H9 (cell line): ENCODE data around the gene PRDM2. TPM values are rescaled to one million over a fixed set of nuclear protein-coding genes. Genes with fewer than 3 reads are reported as not detected.

ENCODE experiments used
- DNase-seq: peaks from one replicate; pipeline ENCODE4 v3.0.0-alpha.2; 2017
- H2AFZ ChIP-seq: one replicate; pipeline ENCODE4 v1.6.1; 2013; ENCODE audit warnings: mild to moderate bottlenecking, low read length, control low read depth, moderate library complexity
- H2AK5ac ChIP-seq: 2 replicates; pipeline ENCODE4 v1.6.1; 2013; ENCODE audit warnings: low read length, control low read depth, mixed read lengths; ENCODE audit not compliant: insufficient read length
- H2BK120ac ChIP-seq: one replicate; pipeline ENCODE4 v1.6.1; 2013; ENCODE audit warnings: low read depth, mild to moderate bottlenecking, low read length, control low read depth, inconsistent platforms; ENCODE audit not compliant: poor library complexity, severe bottlenecking
- H2BK12ac ChIP-seq: 2 replicates; pipeline ENCODE4 v1.6.1; 2013; ENCODE audit warnings: low read length, control low read depth, mixed read lengths, low read depth; ENCODE audit not compliant: insufficient read length
- H2BK15ac ChIP-seq: 2 replicates; pipeline ENCODE4 v1.6.1; 2013; ENCODE audit warnings: low read depth, low read length, control low read depth
- H2BK20ac ChIP-seq: one replicate; pipeline ENCODE4 v1.6.1; 2013; ENCODE audit warnings: low read depth, mild to moderate bottlenecking, low read length, control low read depth, inconsistent platforms; ENCODE audit not compliant: poor library complexity, severe bottlenecking
- H2BK5ac ChIP-seq: 2 replicates; pipeline ENCODE4 v1.6.1; 2013; ENCODE audit warnings: low read length, control low read depth, mixed read lengths; ENCODE audit not compliant: insufficient read length
- H3K14ac ChIP-seq: 2 replicates; pipeline ENCODE4 v1.6.1; 2013; ENCODE audit warnings: low read length, control low read depth; ENCODE audit not compliant: insufficient read depth
- H3K18ac ChIP-seq: 2 replicates; pipeline ENCODE4 v1.6.1; 2013; ENCODE audit warnings: low read depth, mild to moderate bottlenecking, mixed read lengths, low read length, control low read depth; ENCODE audit not compliant: insufficient read length
- H3K23ac ChIP-seq: 2 replicates; pipeline ENCODE4 v1.6.1; 2013; ENCODE audit warnings: low read length, control low read depth, mixed read lengths, low read depth; ENCODE audit not compliant: insufficient read length
- H3K23me2 ChIP-seq: 2 replicates; pipeline ENCODE4 v1.6.1; 2013; ENCODE audit warnings: low read depth, mild to moderate bottlenecking, mixed read lengths, low read length, control low read depth; ENCODE audit not compliant: insufficient read length, poor library complexity, severe bottlenecking
- H3K27ac ChIP-seq: 2 replicates; pipeline ENCODE4 v1.5.1; 2013; ENCODE audit warnings: low read length, control low read depth, mixed read lengths, low read depth; ENCODE audit not compliant: insufficient read length
- H3K27me3 ChIP-seq: 2 replicates; pipeline ENCODE4 v1.6.1; 2013; ENCODE audit warnings: low read length, control low read depth, inconsistent platforms; ENCODE audit not compliant: insufficient read depth
- H3K4ac ChIP-seq: 2 replicates; pipeline ENCODE4 v1.6.1; 2013; ENCODE audit warnings: low read depth, mild to moderate bottlenecking, control low read depth, inconsistent platforms, low read length, moderate library complexity
- H3K4me1 ChIP-seq: 2 replicates; pipeline ENCODE4 v1.6.1; 2013; ENCODE audit warnings: low read length, control low read depth, inconsistent platforms; ENCODE audit not compliant: insufficient read depth
- H3K4me2 ChIP-seq: 2 replicates; pipeline ENCODE4 v1.6.1; 2013; ENCODE audit warnings: low read length, control low read depth, mixed read lengths; ENCODE audit not compliant: insufficient read length, insufficient read depth
- H3K56ac ChIP-seq: 2 replicates; pipeline ENCODE4 v1.6.1; 2013; ENCODE audit warnings: low read depth, mild to moderate bottlenecking, mixed read lengths, low read length, control low read depth; ENCODE audit not compliant: insufficient read length
- H3K79me1 ChIP-seq: 2 replicates; pipeline ENCODE4 v1.6.1; 2013; ENCODE audit warnings: low read depth, mild to moderate bottlenecking, moderate library complexity, low read length, control low read depth, inconsistent platforms; ENCODE audit not compliant: insufficient read depth, poor library complexity, severe bottlenecking
- H3K79me2 ChIP-seq: 2 replicates; pipeline ENCODE4 v1.6.1; 2013; ENCODE audit warnings: low read length, control low read depth, inconsistent platforms; ENCODE audit not compliant: insufficient read depth
- H3K9ac ChIP-seq: 2 replicates; pipeline ENCODE4 v1.6.1; 2013; ENCODE audit warnings: low read length, control low read depth, mixed read lengths; ENCODE audit not compliant: insufficient read length; ENCODE audit errors: extremely low read depth
- H3K9me3 ChIP-seq: one replicate; pipeline ENCODE4 v1.6.1; 2013; ENCODE audit warnings: low read depth, low read length, inconsistent platforms; ENCODE audit not compliant: control insufficient read depth
- H3T11ph ChIP-seq: one replicate; pipeline ENCODE4 v1.6.1; 2013; ENCODE audit warnings: mild to moderate bottlenecking, low read length, control low read depth, inconsistent platforms
- H4K20me1 ChIP-seq: one replicate; pipeline ENCODE4 v1.6.1; 2013; ENCODE audit not compliant: control insufficient read depth, insufficient read length, insufficient read depth
- H4K5ac ChIP-seq: 2 replicates; pipeline ENCODE4 v1.6.1; 2013; ENCODE audit warnings: low read depth, mild to moderate bottlenecking, mixed read lengths, low read length, control low read depth; ENCODE audit not compliant: insufficient read length
- H4K8ac ChIP-seq: replicated peaks from 2 replicates; pipeline ENCODE4 v1.6.1; 2013; ENCODE audit warnings: low read length, control low read depth, mixed read lengths, low read depth; ENCODE audit not compliant: insufficient read length
- H4K91ac ChIP-seq: 2 replicates; pipeline ENCODE4 v1.6.1; 2013; ENCODE audit warnings: low read depth, mild to moderate bottlenecking, moderate library complexity, mixed read lengths, low read length, control low read depth; ENCODE audit not compliant: insufficient read length
- H3K27ac Mint-ChIP-seq, 3 experiments: 2 replicates in 2 of 3; 3 replicates in 1 of 3; pipeline ENCODE4 v1.8.0; 2020 to 2021; ENCODE audit warnings: mixed read lengths in 3 of 3, mild to moderate bottlenecking in 1 of 3, moderate library complexity in 1 of 3
- H3K27me3 Mint-ChIP-seq: 2 replicates; pipeline ENCODE4 v1.8.0; 2021; ENCODE audit warnings: low read depth, mild to moderate bottlenecking, moderate library complexity, mixed read lengths
- H3K36me3 Mint-ChIP-seq, 3 experiments: 2 replicates in 2 of 3; 3 replicates in 1 of 3; pipeline ENCODE4 v1.8.0; 2020 to 2021; ENCODE audit warnings: low read depth in 3 of 3, mixed read lengths in 3 of 3; ENCODE audit not compliant: insufficient read depth in 1 of 3
- H3K4me1 Mint-ChIP-seq, 2 experiments: 2 replicates each; pipeline ENCODE4 v1.8.0; 2020; ENCODE audit warnings: mixed read lengths in 2 of 2
- H3K4me3 Mint-ChIP-seq, 2 experiments: 2 replicates in 1 of 2; 3 replicates in 1 of 2; pipeline ENCODE4 v1.8.0; 2020 to 2021; ENCODE audit warnings: mild to moderate bottlenecking in 2 of 2, mixed read lengths in 2 of 2, moderate library complexity in 1 of 2
- H3K9me3 Mint-ChIP-seq, 2 experiments: 2 replicates in 1 of 2; 3 replicates in 1 of 2; pipeline ENCODE4 v1.8.0; 2020; ENCODE audit warnings: mild to moderate bottlenecking in 2 of 2, mixed read lengths in 2 of 2, moderate library complexity in 1 of 2
- WGBS: extraction: QIAGEN DNeasy Blood & Tissue Kit; methylation state at CpG from one replicate; pipeline ENCODE4 v1.1.7; 2013; ENCODE audit warnings: missing lambda C conversion rate, low lambda C conversion rate, mixed read lengths; ENCODE audit not compliant: insufficient read length; ENCODE audit errors: extremely low coverage; 5-methylcytosine and 5-hydroxymethylcytosine counted together
- total RNA-seq: library from RNA; stranded (reverse); gene quantifications from 2 replicates; pipeline ENCODE4 v1.2.1, GENCODE V29; 2021
- TF ChIP-seq, protein P1 (sequence below): fragments of 200-600 bp; sonication (generic); conservative IDR thresholded peaks from 3 replicates; pipeline ENCODE4 v1.8.0; 2021; ENCODE audit warnings: antibody characterized with exemption, mild to moderate bottlenecking

Gene PRDM2
- total RNA-seq, 1 experiment from 2014 or later = 24.5 TPM

DNA sequence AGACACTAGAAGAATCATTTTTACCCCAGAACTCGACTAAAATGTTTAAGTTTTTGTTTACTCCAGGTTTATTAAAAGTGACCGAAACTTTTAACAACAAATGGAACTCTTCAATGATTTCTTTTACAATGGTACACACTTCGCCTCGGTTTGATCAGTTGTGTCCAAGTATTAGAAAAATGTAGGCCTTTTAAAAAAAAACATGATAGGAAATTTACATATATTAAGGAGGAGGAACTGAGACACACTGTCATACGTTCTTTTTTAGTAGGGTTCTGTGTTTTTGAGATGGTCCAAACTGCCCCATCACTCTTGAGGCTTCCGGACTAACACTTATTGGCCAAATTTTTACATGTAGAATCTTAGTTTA is 1.3 kb downstream of the PRDM2 start:
- Mint-ChIP-seq H3K27ac (no peak overlapping the region), H3K36me3 (peaks cover 4 to 11% (median 4%) of the 10 kb centered on the region in 3 experiments; a peak in 6 of 7 replicates), H3K27me3 (peaks cover 47% of the 10 kb centered on the region), H3K4me1 (peaks cover 9 to 10% of the 10 kb centered on the region in 2 experiments), H3K4me3 (peak overlapping the region; percentile 86 to 93), H3K9me3 (peaks cover 9 to 20% of the 10 kb centered on the region in 2 experiments)
- no CpG with 5 or more reads among the region's 6 CpGs for WGBS
- H3K4ac ChIP-seq = no peak overlapping the region
- peaks cover 6% of the 10 kb centered on the region for H3K23me2 ChIP-seq
- no peak overlapping the region for H2BK20ac ChIP-seq
- no peak overlapping the region for H3T11ph ChIP-seq
- no peaks in the 10 kb centered on the region for H4K20me1 ChIP-seq
- no peak overlapping the region for H3K56ac ChIP-seq
- TF ChIP-seq, protein P1, sequence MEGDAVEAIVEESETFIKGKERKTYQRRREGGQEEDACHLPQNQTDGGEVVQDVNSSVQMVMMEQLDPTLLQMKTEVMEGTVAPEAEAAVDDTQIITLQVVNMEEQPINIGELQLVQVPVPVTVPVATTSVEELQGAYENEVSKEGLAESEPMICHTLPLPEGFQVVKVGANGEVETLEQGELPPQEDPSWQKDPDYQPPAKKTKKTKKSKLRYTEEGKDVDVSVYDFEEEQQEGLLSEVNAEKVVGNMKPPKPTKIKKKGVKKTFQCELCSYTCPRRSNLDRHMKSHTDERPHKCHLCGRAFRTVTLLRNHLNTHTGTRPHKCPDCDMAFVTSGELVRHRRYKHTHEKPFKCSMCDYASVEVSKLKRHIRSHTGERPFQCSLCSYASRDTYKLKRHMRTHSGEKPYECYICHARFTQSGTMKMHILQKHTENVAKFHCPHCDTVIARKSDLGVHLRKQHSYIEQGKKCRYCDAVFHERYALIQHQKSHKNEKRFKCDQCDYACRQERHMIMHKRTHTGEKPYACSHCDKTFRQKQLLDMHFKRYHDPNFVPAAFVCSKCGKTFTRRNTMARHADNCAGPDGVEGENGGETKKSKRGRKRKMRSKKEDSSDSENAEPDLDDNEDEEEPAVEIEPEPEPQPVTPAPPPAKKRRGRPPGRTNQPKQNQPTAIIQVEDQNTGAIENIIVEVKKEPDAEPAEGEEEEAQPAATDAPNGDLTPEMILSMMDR = no peak
- no peak overlapping the region for H4K5ac ChIP-seq
- no peak overlapping the region for H4K8ac ChIP-seq
- H2BK15ac ChIP-seq = no peak overlapping the region
- peaks cover 5% of the 10 kb centered on the region; the same call in 1 of the 2 replicates for H3K27me3 ChIP-seq
- peaks cover 3% of the 10 kb centered on the region for H3K79me1 ChIP-seq
- H3K79me2 ChIP-seq = peaks cover 1% of the 10 kb centered on the region; the same call in 1 of the 2 replicates
- no peak overlapping the region for H2AK5ac ChIP-seq
- H3K14ac ChIP-seq = no peak overlapping the region
- DNase-seq = no peak
- no peak overlapping the region for H2BK12ac ChIP-seq
- peak overlapping the region; percentile 86 for H3K4me2 ChIP-seq
- H2BK120ac ChIP-seq = no peak overlapping the region
- no peak overlapping the region for H3K27ac ChIP-seq
- no peak overlapping the region for H2BK5ac ChIP-seq
- no peaks in the 10 kb centered on the region for H3K4me1 ChIP-seq
- no peak overlapping the region for H2AFZ ChIP-seq
- no peaks in the 10 kb centered on the region for H3K9me3 ChIP-seq
- no peak overlapping the region for H3K18ac ChIP-seq
- no peak overlapping the region for H4K91ac ChIP-seq
- H3K23ac ChIP-seq = no peak overlapping the region
- no peak overlapping the region for H3K9ac ChIP-seq
